ENCODE data around the gene PTPN6.

The PTPN6 gene

GRCh38 chr12:6938353-6939190 is 12.6 kb upstream of the PTPN6 start:
- in situ Hi-C loops (cut with HindIII; ENCODE audit: low sequenced_read_pairs): no loop called here

- in situ Hi-C loops (cut with HindIII; ENCODE audit: low sequenced_read_pairs): no loop called here
These were observed 12.0 kb upstream of the PTPN6 start for GRCh38 chr12:6939191-6939540.

GRCh38 chr12:6941267-6941666 is 9.9 kb upstream of the PTPN6 start:
- in situ Hi-C loops (cut with HindIII; ENCODE audit: low sequenced_read_pairs): no loop called here

GRCh38 chr12:6941782-6942181 is 9.4 kb upstream of the PTPN6 start:
- in situ Hi-C loops (cut with HindIII; ENCODE audit: low sequenced_read_pairs): no loop called here

GRCh38 chr12:6942331-6942665 is 8.9 kb upstream of the PTPN6 start:
- in situ Hi-C loops (cut with HindIII; ENCODE audit: low sequenced_read_pairs): no loop called here

GRCh38 chr12:6943389-6943721 is 7.8 kb upstream of the PTPN6 start:
- in situ Hi-C loops (cut with HindIII; ENCODE audit: low sequenced_read_pairs): no loop called here

GRCh38 chr12:6943722-6944380 is 7.3 kb upstream of the PTPN6 start, which contains the start of the genes C12orf57 and RNU7-1:
TSS of gene C12orf57 (plus strand) at chr12:6944022. CDS start at chr12:6944122, 100 bp downstream.
TSS of gene RNU7-1 (plus strand) at chr12:6943816.
- in situ Hi-C loops (cut with HindIII; ENCODE audit: low sequenced_read_pairs): no loop called here

- in situ Hi-C loops (cut with HindIII; ENCODE audit: low sequenced_read_pairs): no loop called here
These were observed 6.6 kb upstream of the PTPN6 start for GRCh38 chr12:6944381-6945186.

- in situ Hi-C loops (cut with HindIII; ENCODE audit: low sequenced_read_pairs): no loop called here
These were observed 5.5 kb upstream of the PTPN6 start for GRCh38 chr12:6945613-6946012.

- in situ Hi-C loops (cut with HindIII; ENCODE audit: low sequenced_read_pairs): no loop called here
These were observed 4.9 kb upstream of the PTPN6 start for GRCh38 chr12:6946033-6946919.

- in situ Hi-C loops (cut with HindIII; ENCODE audit: low sequenced_read_pairs): no loop called here
These were observed 4.2 kb upstream of the PTPN6 start for GRCh38 chr12:6946920-6947374.

- in situ Hi-C loops (cut with HindIII; ENCODE audit: low sequenced_read_pairs): no loop called here
These were observed 3.5 kb upstream of the PTPN6 start for GRCh38 chr12:6947615-6948014.

- in situ Hi-C loops (cut with HindIII; ENCODE audit: low sequenced_read_pairs): no loop called here
These were observed 2.1 kb upstream of the PTPN6 start for GRCh38 chr12:6948873-6949594.

GRCh38 chr12:6950401-6950801 is 755 bp upstream of the PTPN6 start:
- in situ Hi-C loops (cut with HindIII; ENCODE audit: low sequenced_read_pairs): no loop called here

GRCh38 chr12:6951551-6952120 is 480 bp downstream of the PTPN6 start:
- in situ Hi-C loops (cut with HindIII; ENCODE audit: low sequenced_read_pairs): no loop called here

GRCh38 chr12:6952121-6952862 is 1.1 kb downstream of the PTPN6 start:
- in situ Hi-C loops (cut with HindIII; ENCODE audit: low sequenced_read_pairs): no loop called here

GRCh38 chr12:6952863-6953441 is 1.8 kb downstream of the PTPN6 start:
- in situ Hi-C loops (cut with HindIII; ENCODE audit: low sequenced_read_pairs): no loop called here

- in situ Hi-C loops (cut with HindIII; ENCODE audit: low sequenced_read_pairs): no loop called here
These were observed 2.5 kb downstream of the PTPN6 start for GRCh38 chr12:6953442-6954315.

Measured in DLD1 (cell line).